ENCODE measurements around the gene CHMP1A. TPM values are rescaled to one million over a fixed set of nuclear protein-coding genes. Genes with fewer than 3 reads are reported as not detected.

The CHMP1A gene
- polyA plus RNA-seq, 1 experiment, result 53.5 TPM

GRCh38 chr16:89697616-89698331 is 40.3 kb upstream of the CHMP1A start:
- Histone ChIP-seq H3K9me3 (ENCODE audit: control insufficient read depth, insufficient read depth, low read length) (no peaks in the 10 kb centered on the region), H3K4me3 (ENCODE audit: low read depth, low read length) (no peak overlapping the region), H3K27me3 (ENCODE audit: control insufficient read depth, insufficient read depth, low read length) (no peaks in the 10 kb centered on the region), H3K27ac (ENCODE audit: low read depth, low read length) (no peak overlapping the region)
- no peak for DNase-seq (ENCODE audit: low read depth, low spot score)
- TF ChIP-seq CTCF (IDR thresholded peaks at IDR 0.05; ENCODE audit: low read depth, low read length), result no peak
- POLR2A ChIA-PET, result interaction anchor here (1.5 kb wide), 1 partner anchor 11 kb away, joined by 4 read pairs; the partner anchor contains the start of gene CDK10
- CTCF ChIA-PET, result interaction anchor here (0.8 to 3.3 kb wide), 2 partner anchors 44 to 164 kb away, joined by 10 to 36 read pairs; no protein-coding TSS in a partner anchor

- ChIA-PET CTCF (interaction anchor here (0.8 kb wide), 1 partner anchor 44 kb away, joined by 10 read pairs; no protein-coding TSS in a partner anchor), POLR2A (interaction anchor here (1.5 kb wide), 1 partner anchor 11 kb away, joined by 4 read pairs; the partner anchor contains the start of gene CDK10)
- no peak overlapping the region for H3K27ac ChIP-seq (ENCODE audit: low read depth, low read length)
- no peak for TF ChIP-seq CTCF (IDR thresholded peaks at IDR 0.05; ENCODE audit: low read depth, low read length)
- H3K9me3 ChIP-seq (ENCODE audit: control insufficient read depth, insufficient read depth, low read length), result no peaks in the 10 kb centered on the region
- H3K27me3 ChIP-seq (ENCODE audit: control insufficient read depth, insufficient read depth, low read length), result no peaks in the 10 kb centered on the region
- no peak overlapping the region for H3K4me3 ChIP-seq (ENCODE audit: low read depth, low read length)
- DNase-seq (ENCODE audit: low read depth, low spot score), result no peak
Measured at GRCh38 chr16:89697161-89697615, 39.7 kb upstream of the CHMP1A start.

GRCh38 chr16:89696670-89697128 is 39.2 kb upstream of the CHMP1A start:
- Histone ChIP-seq H3K4me3 (ENCODE audit: low read depth, low read length) (no peak overlapping the region), H3K9me3 (ENCODE audit: control insufficient read depth, insufficient read depth, low read length) (no peaks in the 10 kb centered on the region), H3K27ac (ENCODE audit: low read depth, low read length) (no peak overlapping the region), H3K27me3 (ENCODE audit: control insufficient read depth, insufficient read depth, low read length) (no peaks in the 10 kb centered on the region)
- no peak for TF ChIP-seq CTCF (IDR thresholded peaks at IDR 0.05; ENCODE audit: low read depth, low read length)
- CTCF ChIA-PET, result no interaction called here
- POLR2A ChIA-PET, result no interaction called here
- DNase-seq (ENCODE audit: low read depth, low spot score), result no peak

- no peak for TF ChIP-seq CTCF (IDR thresholded peaks at IDR 0.05; ENCODE audit: low read depth, low read length)
- H3K9me3 ChIP-seq (ENCODE audit: control insufficient read depth, insufficient read depth, low read length), result no peaks in the 10 kb centered on the region
- ChIA-PET POLR2A (no interaction called here), CTCF (no interaction called here)
- H3K4me3 ChIP-seq (ENCODE audit: low read depth, low read length), result no peak overlapping the region
- H3K27me3 ChIP-seq (ENCODE audit: control insufficient read depth, insufficient read depth, low read length), result no peaks in the 10 kb centered on the region
- no peak for DNase-seq (ENCODE audit: low read depth, low spot score)
- no peak overlapping the region for H3K27ac ChIP-seq (ENCODE audit: low read depth, low read length)
Measured at GRCh38 chr16:89695875-89696669, 38.6 kb upstream of the CHMP1A start.

All from AG04450 (cell line).